HepG2 (cell line): ENCODE data around the gene TPO. TPM values are rescaled to one million over a fixed set of nuclear protein-coding genes. Genes with fewer than 3 reads are reported as not detected.

Experiments
- ATAC-seq: fragments of 200-7000 bp; cut with Tn5 transposase; 3 replicates; pipeline ENCODE4 v1.9.1; 2020; ENCODE audit warnings: mild to moderate bottlenecking, moderate library complexity
- BruUV-seq: library from RNA; stranded (reverse); fragments of 400-500 nt; replicated peaks from 2 replicates; lab custom pipeline; 2021; lab: Mats Ljungman, UMichigan
- CTCF ChIA-PET: fragments of 300-600 bp; formaldehyde crosslinking; extraction: SDS; loops from one replicate; lab custom pipeline; 2021; ENCODE audit warnings: low total read pairs, inconsistent platforms, low intra/inter-chr PET ratio; lab: Yijun Ruan, JAX
- POLR2A ChIA-PET: fragments of 350-600 bp; sonication (Branson Sonifier 250); formaldehyde crosslinking; loops from one replicate; lab custom pipeline; 2020; ENCODE audit warnings: antibody characterized with exemption, inconsistent platforms; lab: Yijun Ruan, JAX
- DNase-seq: peaks from one replicate; pipeline ENCODE4 v3.0.0-alpha.2; 2015; ENCODE audit warnings: low spot score
- FAIRE-seq: peaks from 3 replicates; lab custom pipeline; 2011; peaks lifted over from hg19 to GRCh38; lab: Jason Lieb, UNC
- H2AFZ ChIP-seq: one replicate; pipeline ENCODE4 v1.6.1; 2011; ENCODE audit warnings: low read length, inconsistent platforms
- H3K27ac ChIP-seq: fragments of 300-600 bp; 3 replicates; pipeline ENCODE4 v1.8.0; 2011; ENCODE audit warnings: mixed run types, mild to moderate bottlenecking, mixed read lengths, low read length, inconsistent platforms; ENCODE audit not compliant: insufficient read depth; ENCODE audit errors: extremely low read length
- H3K27me3 ChIP-seq, 2 experiments: fragments of 200-600 bp in 1 of 2; 2 replicates in 1 of 2; 3 replicates in 1 of 2; pipeline versions ENCODE4 v1.6.0 to v1.8.0; 2011; ENCODE audit warnings: low read length in 2 of 2, mild to moderate bottlenecking in 2 of 2, moderate library complexity in 2 of 2, inconsistent platforms in 1 of 2; ENCODE audit not compliant: insufficient read depth in 2 of 2, control insufficient read depth in 1 of 2
- H3K36me3 ChIP-seq, 2 experiments: fragments of 200-600 bp in 1 of 2; replicated peaks in 1 of 2; 2 replicates in 1 of 2; 3 replicates in 1 of 2; pipeline versions ENCODE4 v1.5.1 to v1.8.0; 2011; ENCODE audit warnings: low read length in 2 of 2, inconsistent platforms in 1 of 2; ENCODE audit not compliant: insufficient read depth in 2 of 2, control insufficient read depth in 1 of 2
- H3K4me1 ChIP-seq: 2 replicates; pipeline ENCODE4 v1.5.1; 2012; ENCODE audit warnings: low read length, inconsistent platforms; ENCODE audit not compliant: insufficient read depth
- H3K4me2 ChIP-seq: 2 replicates; pipeline ENCODE4 v1.6.0; 2011; ENCODE audit warnings: low read depth, low read length, inconsistent platforms
- H3K4me3 ChIP-seq, 3 experiments: fragments of 200-600 bp in 1 of 3; sonication (generic), shearing (Covaris generic) in 1 of 3; replicated peaks in 1 of 3; 2 replicates each; pipeline ENCODE4 v1.5.1; 2011 to 2016; ENCODE audit warnings: low read length in 3 of 3, inconsistent platforms in 2 of 3, low read depth in 2 of 3, mild to moderate bottlenecking in 2 of 3, control low read depth in 1 of 3, mixed read lengths in 1 of 3; ENCODE audit not compliant: insufficient read depth in 1 of 3
- H3K79me2 ChIP-seq: one replicate; pipeline ENCODE4 v1.6.1; 2011; ENCODE audit warnings: low read length, inconsistent platforms; ENCODE audit not compliant: insufficient read depth
- H3K9ac ChIP-seq: 2 replicates; pipeline ENCODE4 v1.6.0; 2011; ENCODE audit warnings: mild to moderate bottlenecking, low read depth, low read length, inconsistent platforms; ENCODE audit not compliant: insufficient read depth
- H3K9me3 ChIP-seq: 2 replicates; pipeline ENCODE4 v1.5.1; 2012; ENCODE audit warnings: mild to moderate bottlenecking, low read length
- H4K20me1 ChIP-seq: 2 replicates; pipeline ENCODE4 v1.6.0; 2011; ENCODE audit warnings: inconsistent platforms, mild to moderate bottlenecking, low read length, moderate library complexity; ENCODE audit not compliant: insufficient read depth
- ETV6 ChIP-seq: sonication (generic); formaldehyde crosslinking; conservative IDR thresholded peaks from 2 replicates; pipeline ENCODE4 v1.4.0; 2020; ENCODE audit warnings: missing genetic modification reagents
- NCOA2 ChIP-seq: sonication (generic); formaldehyde crosslinking; IDR thresholded peaks from 2 replicates; pipeline ENCODE4 v1.8.0; 2022; ENCODE audit warnings: inconsistent platforms
- SKI ChIP-seq: fragments of 450-650 bp; IDR thresholded peaks from one replicate; pipeline ENCODE4 v1.6.1; 2018; ENCODE audit warnings: mild to moderate bottlenecking; ENCODE audit not compliant: partially characterized antibody
- ZNF280D ChIP-seq: sonication (generic); formaldehyde crosslinking; IDR thresholded peaks from 2 replicates; pipeline ENCODE4 v1.5.1; 2020; ENCODE audit warnings: mild to moderate bottlenecking, missing genetic modification reagents
- ZNF343 ChIP-seq: sonication (generic); formaldehyde crosslinking; IDR thresholded peaks from 2 replicates; pipeline ENCODE4 v1.4.0; 2020; ENCODE audit warnings: mild to moderate bottlenecking, missing genetic modification reagents
- ZNF687 ChIP-seq: sonication (generic); formaldehyde crosslinking; IDR thresholded peaks from 2 replicates; pipeline ENCODE4 v1.5.1; 2020; ENCODE audit warnings: mild to moderate bottlenecking, missing genetic modification reagents, moderate library complexity
- ZXDC ChIP-seq: sonication (generic); formaldehyde crosslinking; IDR thresholded peaks from 2 replicates; pipeline ENCODE4 v1.5.0; 2020; ENCODE audit warnings: mild to moderate bottlenecking, missing genetic modification reagents
- WGBS: methylation state at CpG from one replicate; pipeline ENCODE4 v1.1.6; 2017; ENCODE audit warnings: low lambda C conversion rate; 5-methylcytosine and 5-hydroxymethylcytosine counted together
- in situ Hi-C: cut with HindIII; loops from 2 replicates; pipeline ENCODE4 v1.10.0; 2017; ENCODE audit warnings: low pct_unique_long_range_greater_than_20kb; ENCODE audit not compliant: extremely low pct_ligation_motif_present
- intact Hi-C: fragments of 100-400 bp; cut with micrococcal nuclease; formaldehyde crosslinking; loops from one replicate; pipeline ENCODE4 v1.10.0; 2022; ENCODE audit not compliant: unreplicated experiment
- polyA plus RNA-seq, 8 experiments: library from polyadenylated mRNA; depleted of rRNA in 3 of 8; stranded (reverse) in 7 of 8; unstranded in 1 of 8; fragments of >200 nt; fragmentation: Illumina TruSeq in 4 of 8; extraction: Trizol in 4 of 8; gene quantifications; 2 replicates each; pipeline versions ENCODE4 v1.2.1 to v1.2.3, GENCODE V29; 2011 to 2016; ENCODE audit warnings: low read depth in 4 of 8, missing spikeins in 1 of 8, mixed read lengths in 1 of 8; ENCODE audit not compliant: insufficient read depth in 1 of 8
- total RNA-seq, 5 experiments: library from RNA; depleted of rRNA; stranded (reverse); fragments of >200 nt; fragmentation: Illumina TruSeq; extraction: Trizol; gene quantifications; 2 replicates each; pipeline ENCODE4 v1.2.3, GENCODE V29; 2016; ENCODE audit warnings: low read depth in 1 of 5

Gene TPO
- total and polyA plus RNA-seq, 2 of the 13 experiments (the other 11 are each of a cell fraction or from before 2014, with no cell fraction given) = not detected

- ATAC-seq = no peak
- in situ Hi-C loops = no loop called here
- intact Hi-C loops = no loop called here
- no peak for TF ChIP-seq SKI
- TF ChIP-seq ZNF343 (CRISPR knock-in tag) = no peak
- TF ChIP-seq ZNF687 (CRISPR knock-in tag) = no peak
- TF ChIP-seq ZXDC (CRISPR knock-in tag) = no peak
- TF ChIP-seq ETV6 (CRISPR knock-in tag) = no peak
- TF ChIP-seq NCOA2 (CRISPR knock-in tag) = no peak
- TF ChIP-seq ZNF280D (CRISPR knock-in tag) = no peak
Measured at GRCh38 chr2:1486670-1487069, 73.4 kb downstream of the TPO start.

More at GRCh38 chr2:1486670-1487069, 73.4 kb downstream of the TPO start:
- no peak overlapping the region for H3K27ac ChIP-seq
- CTCF ChIA-PET = no interaction called here
- H3K79me2 ChIP-seq = no peaks in the 10 kb centered on the region
- no peak overlapping the region for H3K9ac ChIP-seq
- 46% methylated on average over 11 of the region's 11 CpGs for WGBS
- no peaks in the 10 kb centered on the region for H3K4me1 ChIP-seq
- no peaks in the 10 kb centered on the region for H3K36me3 ChIP-seq
- DNase-seq = no peak
- no peak for FAIRE-seq
- no peaks in the 10 kb centered on the region for H4K20me1 ChIP-seq
- no TSS peak for BruUV-seq
- no peaks in the 10 kb centered on the region for H3K9me3 ChIP-seq
- H3K4me2 ChIP-seq = no peak overlapping the region
- no peak overlapping the region for H2AFZ ChIP-seq
- H3K27me3 ChIP-seq = peaks cover 4 to 33% of the 10 kb centered on the region in 2 experiments; a peak in 4 of 5 replicates
- POLR2A ChIA-PET = no interaction called here
- no peak overlapping the region for H3K4me3 ChIP-seq
